Breast epithelium (tissue), 3 donors: Measurements from ENCODE around the gene TCEAL3.

Source experiments
- POLR2A ChIP-seq: fragments of 450-650 bp; IDR thresholded peaks from one replicate; pipeline ENCODE4 v1.6.1; 2016; ENCODE audit warnings: antibody characterized with exemption, mild to moderate bottlenecking, moderate library complexity
- POLR2AphosphoS5 ChIP-seq, 3 donors: sonication (generic); formaldehyde crosslinking; IDR thresholded peaks; one replicate each; pipeline ENCODE4 v1.6.1; 2017; ENCODE audit warnings: antibody characterized with exemption in 3 of 3
- TF ChIP-seq, protein P1 (sequence below), 3 donors: fragments of 450-650 bp; IDR thresholded peaks; one replicate each; pipeline ENCODE4 v1.5.1; 2016 to 2017; ENCODE audit warnings: antibody characterized with exemption in 3 of 3, mild to moderate bottlenecking in 3 of 3, moderate library complexity in 3 of 3

GRCh38 chrX:103571121-103571520 is 36.6 kb upstream of the TCEAL3 start:
- TF ChIP-seq, protein P1, sequence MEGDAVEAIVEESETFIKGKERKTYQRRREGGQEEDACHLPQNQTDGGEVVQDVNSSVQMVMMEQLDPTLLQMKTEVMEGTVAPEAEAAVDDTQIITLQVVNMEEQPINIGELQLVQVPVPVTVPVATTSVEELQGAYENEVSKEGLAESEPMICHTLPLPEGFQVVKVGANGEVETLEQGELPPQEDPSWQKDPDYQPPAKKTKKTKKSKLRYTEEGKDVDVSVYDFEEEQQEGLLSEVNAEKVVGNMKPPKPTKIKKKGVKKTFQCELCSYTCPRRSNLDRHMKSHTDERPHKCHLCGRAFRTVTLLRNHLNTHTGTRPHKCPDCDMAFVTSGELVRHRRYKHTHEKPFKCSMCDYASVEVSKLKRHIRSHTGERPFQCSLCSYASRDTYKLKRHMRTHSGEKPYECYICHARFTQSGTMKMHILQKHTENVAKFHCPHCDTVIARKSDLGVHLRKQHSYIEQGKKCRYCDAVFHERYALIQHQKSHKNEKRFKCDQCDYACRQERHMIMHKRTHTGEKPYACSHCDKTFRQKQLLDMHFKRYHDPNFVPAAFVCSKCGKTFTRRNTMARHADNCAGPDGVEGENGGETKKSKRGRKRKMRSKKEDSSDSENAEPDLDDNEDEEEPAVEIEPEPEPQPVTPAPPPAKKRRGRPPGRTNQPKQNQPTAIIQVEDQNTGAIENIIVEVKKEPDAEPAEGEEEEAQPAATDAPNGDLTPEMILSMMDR (IDR thresholded peaks at IDR 0.05), result no peak
- TF ChIP-seq POLR2A, result no peak
- no peak for TF ChIP-seq POLR2AphosphoS5 (IDR thresholded peaks at IDR 0.05)
